Activated CD4-positive, alpha-beta T cell treated with anti-CD3 and anti-CD28 coated beads, Interleukin-2, amount 10 ng/mL, durations not matched to agents 7 days and 5 days (primary cell): ENCODE data around the gene ANGPTL8. TPM values are rescaled to one million over a fixed set of nuclear protein-coding genes. Genes with fewer than 3 reads are reported as not detected.

ENCODE experiments used
- CTCF ChIA-PET: fragments of 350-600 bp; sonication (Branson Sonifier 250); formaldehyde crosslinking; loops from one replicate; lab custom pipeline; 2021; ENCODE audit warnings: antibody characterized with exemption; lab: Charles Lee
- POLR2A ChIA-PET: fragments of 350-600 bp; sonication (Branson Sonifier 250); formaldehyde crosslinking; loops from one replicate; lab custom pipeline; 2021; ENCODE audit warnings: antibody characterized with exemption; lab: Charles Lee
- DNase-seq: peaks from one replicate; pipeline ENCODE4 v3.0.0-alpha.2; 2020
- H3K27ac Mint-ChIP-seq: one replicate; pipeline ENCODE4 v1.8.0; 2021; ENCODE audit warnings: mild to moderate bottlenecking, moderate library complexity, mixed read lengths
- H3K27me3 Mint-ChIP-seq: one replicate; pipeline ENCODE4 v1.8.0; 2021; ENCODE audit warnings: mixed read lengths
- H3K36me3 Mint-ChIP-seq: one replicate; pipeline ENCODE4 v1.8.0; 2021; ENCODE audit warnings: low read depth, mixed read lengths
- H3K4me1 Mint-ChIP-seq: one replicate; pipeline ENCODE4 v1.8.0; 2021; ENCODE audit warnings: mixed read lengths
- H3K4me3 Mint-ChIP-seq: one replicate; pipeline ENCODE4 v1.8.0; 2021; ENCODE audit warnings: mild to moderate bottlenecking, moderate library complexity, mixed read lengths
- H3K9me3 Mint-ChIP-seq: one replicate; pipeline ENCODE4 v1.8.0; 2021; ENCODE audit warnings: mixed read lengths
- total RNA-seq, 2 experiments: library from RNA; stranded (reverse); gene quantifications; one replicate each; pipeline ENCODE4 v1.2.3, GENCODE V29; 2021

Gene ANGPTL8, protein sequence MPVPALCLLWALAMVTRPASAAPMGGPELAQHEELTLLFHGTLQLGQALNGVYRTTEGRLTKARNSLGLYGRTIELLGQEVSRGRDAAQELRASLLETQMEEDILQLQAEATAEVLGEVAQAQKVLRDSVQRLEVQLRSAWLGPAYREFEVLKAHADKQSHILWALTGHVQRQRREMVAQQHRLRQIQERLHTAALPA
- not detected for total RNA-seq

DNA sequence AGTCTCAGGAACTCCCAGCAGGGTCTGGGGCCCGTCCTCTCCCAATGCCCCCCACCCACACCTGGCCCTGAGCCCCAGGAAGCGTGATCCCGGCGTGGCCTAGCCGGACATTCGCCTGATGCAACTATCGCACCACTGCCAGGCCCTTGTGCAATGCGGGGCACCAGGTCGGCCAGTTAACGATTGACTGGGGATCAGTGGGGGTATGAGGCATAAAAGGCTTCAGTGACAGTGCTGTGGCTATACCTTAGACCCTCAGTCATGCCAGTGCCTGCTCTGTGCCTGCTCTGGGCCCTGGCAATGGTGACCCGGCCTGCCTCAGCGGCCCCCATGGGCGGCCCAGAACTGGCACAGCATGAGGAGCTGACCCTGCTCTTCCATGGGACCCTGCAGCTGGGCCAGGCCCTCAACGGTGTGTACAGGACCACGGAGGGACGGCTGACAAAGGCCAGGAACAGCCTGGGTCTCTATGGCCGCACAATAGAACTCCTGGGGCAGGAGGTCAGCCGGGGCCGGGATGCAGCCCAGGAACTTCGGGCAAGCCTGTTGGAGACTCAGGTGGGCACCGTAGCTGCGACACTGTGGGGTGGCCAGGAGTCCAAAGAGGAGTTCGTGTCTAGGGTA is at the start of gene ANGPTL8:
ANGPTL8 (plus strand) TSS at position 243 of the 624 bp plus-strand sequence; CDS start at position 262, 19 bp downstream.
- H3K9me3 Mint-ChIP-seq, result peaks cover 4% of the 10 kb centered on the region
- H3K27me3 Mint-ChIP-seq, result peaks cover 14% of the 10 kb centered on the region
- H3K4me3 Mint-ChIP-seq, result no peak within 1 kb of the TSS
- no peaks in the 10 kb centered on the region for H3K4me1 Mint-ChIP-seq
- no peak within 1 kb of the TSS for H3K27ac Mint-ChIP-seq
- H3K36me3 Mint-ChIP-seq, result no peaks in the 10 kb centered on the region
- CTCF ChIA-PET, result no interaction called here
- POLR2A ChIA-PET, result no interaction called here
- no peak for DNase-seq

DNA sequence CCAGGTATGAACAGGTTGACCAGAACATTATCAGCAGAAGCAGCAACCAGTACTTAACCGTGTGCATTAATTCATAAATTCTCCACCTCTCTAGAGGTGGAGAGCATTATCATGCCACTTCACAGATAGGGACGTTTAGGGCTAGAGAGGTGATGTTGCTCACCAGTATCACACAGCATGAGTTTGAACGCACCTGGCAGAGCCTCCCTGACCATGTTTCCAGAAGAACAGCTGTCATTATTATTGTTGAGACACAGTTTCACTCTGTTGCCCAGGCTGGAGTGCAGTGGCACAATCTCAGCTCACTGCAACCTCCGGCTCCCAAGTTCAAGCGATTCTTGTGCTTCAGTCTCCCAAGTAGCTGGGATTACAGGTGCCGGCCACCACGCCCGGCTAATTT is 48.9 kb upstream of the ANGPTL8 start:
- Mint-ChIP-seq H3K9me3 (no peaks in the 10 kb centered on the region), H3K27me3 (peaks cover 3% of the 10 kb centered on the region), H3K4me1 (peaks cover 7% of the 10 kb centered on the region), H3K36me3 (no peaks in the 10 kb centered on the region), H3K27ac (no peak overlapping the region), H3K4me3 (no peak overlapping the region)
- POLR2A ChIA-PET, result no interaction called here
- CTCF ChIA-PET, result no interaction called here
- DNase-seq, result no peak

DNA sequence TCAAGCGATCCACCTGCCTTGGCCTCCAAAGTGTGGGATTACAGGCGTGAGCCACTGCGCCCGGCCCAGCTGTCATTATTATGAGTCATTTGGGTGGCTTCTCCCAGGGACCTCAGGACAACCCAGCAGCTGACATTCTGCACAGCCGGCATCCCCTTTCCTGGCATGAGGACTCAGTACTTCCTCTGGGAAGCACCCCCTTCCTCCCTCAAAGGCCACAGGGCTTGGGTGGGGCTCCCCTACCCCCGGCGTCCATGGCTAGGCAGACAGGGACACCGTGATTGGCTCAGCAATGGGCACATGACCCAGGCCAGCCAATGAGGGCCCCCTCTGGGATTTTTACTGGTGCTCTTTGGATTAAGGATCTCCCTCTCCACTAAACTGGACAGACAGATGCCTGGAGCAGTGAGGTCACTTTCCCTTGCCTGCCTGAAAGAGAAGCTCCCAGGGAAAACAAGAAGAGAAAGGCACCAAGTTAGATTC is 48.1 kb upstream of the ANGPTL8 start:
- ChIA-PET POLR2A (no interaction called here), CTCF (no interaction called here)
- Mint-ChIP-seq H3K4me1 (peaks cover 10% of the 10 kb centered on the region), H3K4me3 (no peak overlapping the region), H3K27ac (no peak overlapping the region), H3K9me3 (no peaks in the 10 kb centered on the region), H3K36me3 (no peaks in the 10 kb centered on the region), H3K27me3 (peaks cover 8% of the 10 kb centered on the region)
- no peak for DNase-seq

DNA sequence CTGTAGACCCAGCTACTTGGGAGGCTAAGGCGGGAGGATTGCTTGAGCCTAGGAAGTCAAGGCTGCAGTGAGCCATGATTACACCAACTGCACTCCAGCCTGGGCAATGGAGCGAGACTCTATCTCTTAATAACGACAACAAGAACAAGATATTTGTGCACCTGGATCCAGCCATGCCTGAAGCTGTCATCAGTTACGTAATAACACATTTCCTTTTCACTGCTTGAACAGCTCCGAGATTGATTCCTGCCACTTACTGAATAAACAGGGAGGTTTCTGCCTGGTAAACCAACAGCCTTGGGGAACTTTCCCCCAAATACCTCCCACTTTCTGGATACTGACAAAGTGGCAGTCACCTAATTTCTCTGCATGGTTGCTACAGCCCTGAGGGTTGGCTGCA is 47.5 kb upstream of the ANGPTL8 start:
- no peak overlapping the region for H3K4me3 Mint-ChIP-seq
- CTCF ChIA-PET, result no interaction called here
- no peak overlapping the region for H3K27ac Mint-ChIP-seq
- no peaks in the 10 kb centered on the region for H3K36me3 Mint-ChIP-seq
- no peaks in the 10 kb centered on the region for H3K9me3 Mint-ChIP-seq
- peaks cover 14% of the 10 kb centered on the region for H3K4me1 Mint-ChIP-seq
- POLR2A ChIA-PET, result no interaction called here
- H3K27me3 Mint-ChIP-seq, result peaks cover 9% of the 10 kb centered on the region
- DNase-seq, result no peak

DNA sequence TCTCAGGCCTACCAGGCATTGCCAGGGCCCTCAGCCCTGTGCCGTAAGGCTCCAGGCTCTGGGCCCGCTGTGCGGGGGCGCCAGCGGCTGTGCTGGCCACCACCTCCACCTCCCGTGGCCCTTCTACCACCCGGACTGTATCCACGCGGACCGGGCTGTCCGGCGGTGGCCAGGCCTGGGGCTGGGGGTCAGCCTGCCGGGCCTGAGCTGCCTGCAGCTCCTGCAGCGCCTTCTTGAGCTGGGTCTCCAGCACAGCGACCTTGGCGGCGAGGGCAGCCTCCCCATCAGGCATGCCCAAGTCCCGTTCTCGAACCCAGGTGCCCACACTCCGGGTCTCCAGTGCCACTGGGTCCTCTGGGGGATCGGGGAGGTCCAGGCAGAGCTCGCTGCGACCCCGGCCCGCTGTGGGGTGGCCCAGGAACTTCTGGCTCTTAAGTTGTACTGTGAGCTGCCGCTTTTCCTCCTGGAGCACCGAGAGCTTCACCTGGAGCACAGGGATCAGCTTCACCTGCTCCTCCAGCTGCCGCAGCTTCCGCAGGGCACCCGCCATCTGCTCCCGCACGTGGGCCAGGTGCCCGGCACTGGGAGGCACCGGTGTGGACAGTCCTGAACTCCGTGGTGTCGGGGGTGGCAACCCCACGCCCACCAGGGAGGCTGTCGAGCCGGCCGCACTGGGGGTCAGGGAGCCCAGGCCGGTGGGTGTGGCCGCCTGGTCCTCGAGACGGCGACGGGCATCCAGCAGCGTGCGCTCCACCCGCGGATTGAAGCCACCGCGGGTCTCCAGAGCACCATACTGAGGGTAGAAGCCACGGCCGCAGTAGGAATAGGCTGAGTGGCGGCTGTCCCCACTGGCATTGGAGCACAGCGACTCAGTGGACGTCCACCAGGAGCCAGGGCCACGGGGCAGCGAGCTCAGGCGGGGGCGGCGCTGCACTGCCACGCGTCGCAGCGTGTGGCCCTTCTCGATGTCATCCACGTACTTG is 46.2 kb upstream of the ANGPTL8 start:
- CTCF ChIA-PET, result interaction anchor here (0.5 to 1.6 kb wide), 2 partner anchors 31 to 37 kb away, joined by 4 read pairs; no protein-coding TSS in a partner anchor
- peaks cover 18% of the 10 kb centered on the region for H3K4me1 Mint-ChIP-seq
- peaks cover 13% of the 10 kb centered on the region for H3K27me3 Mint-ChIP-seq
- POLR2A ChIA-PET, result no interaction called here
- no peaks in the 10 kb centered on the region for H3K9me3 Mint-ChIP-seq
- H3K4me3 Mint-ChIP-seq, result no peak overlapping the region
- DNase-seq, result no peak
- H3K27ac Mint-ChIP-seq, result no peak overlapping the region
- no peaks in the 10 kb centered on the region for H3K36me3 Mint-ChIP-seq

GRCh38 chr19:11194173-11194572 is 45.2 kb upstream of the ANGPTL8 start:
- ChIA-PET POLR2A (interaction anchor here (0.7 kb wide), 1 partner anchor 162 kb away, joined by 3 read pairs; no protein-coding TSS in a partner anchor), CTCF (interaction anchor here (1.6 kb wide), 1 partner anchor 38 kb away, joined by 4 read pairs; no protein-coding TSS in a partner anchor)
- Mint-ChIP-seq H3K27me3 (peaks cover 17% of the 10 kb centered on the region), H3K9me3 (no peaks in the 10 kb centered on the region), H3K4me3 (no peak overlapping the region), H3K4me1 (peaks cover 18% of the 10 kb centered on the region), H3K36me3 (no peaks in the 10 kb centered on the region), H3K27ac (no peak overlapping the region)
- DNase-seq, result no peak

DNA sequence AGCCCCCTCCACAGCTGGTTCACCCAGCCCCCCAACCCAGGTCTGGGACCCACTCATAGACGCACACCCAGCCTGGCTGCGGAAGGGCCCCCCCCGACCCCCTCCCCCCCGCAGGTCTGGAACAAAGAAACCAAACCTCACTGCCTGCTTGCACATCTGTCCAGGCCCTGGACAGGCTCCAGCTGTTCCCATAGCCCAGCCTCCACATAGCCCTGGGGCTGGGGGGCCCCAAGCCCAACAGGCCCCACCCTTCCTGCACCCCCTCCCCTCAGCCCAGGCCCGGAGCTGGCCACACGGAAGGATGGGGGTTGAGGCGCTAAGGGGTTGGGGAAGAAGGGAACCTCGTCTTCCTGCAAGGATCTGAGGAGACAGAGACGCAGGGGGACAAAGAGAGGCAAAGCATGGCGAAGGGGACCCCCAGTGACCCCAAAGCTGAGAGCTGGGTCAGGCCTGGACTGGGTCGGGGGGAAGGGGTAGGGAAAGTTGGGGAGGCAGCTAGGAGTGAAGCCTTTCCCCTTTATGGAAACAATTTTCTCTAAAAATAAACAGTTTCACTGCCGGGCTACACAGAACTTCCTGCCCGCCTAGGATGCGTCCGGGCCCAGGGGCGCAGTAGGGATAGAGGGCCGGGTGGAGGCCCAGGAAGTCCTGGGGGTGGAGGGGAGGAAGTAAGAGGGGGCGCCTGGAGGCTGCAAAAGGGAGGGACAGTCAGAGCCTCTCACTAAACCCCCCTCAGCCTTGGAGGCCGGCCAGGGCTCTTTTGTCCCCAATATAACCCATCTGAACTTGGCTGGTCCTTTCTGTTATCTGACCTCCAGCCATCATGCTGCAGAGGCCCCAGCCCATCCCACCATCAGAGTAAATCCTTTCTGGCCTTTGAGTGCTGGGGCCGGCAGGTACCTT is 44.5 kb upstream of the ANGPTL8 start:
- no peak for DNase-seq
- Mint-ChIP-seq H3K27ac (no peak overlapping the region), H3K4me1 (peaks cover 18% of the 10 kb centered on the region), H3K36me3 (no peaks in the 10 kb centered on the region), H3K4me3 (no peak overlapping the region), H3K9me3 (no peaks in the 10 kb centered on the region), H3K27me3 (peaks cover 17% of the 10 kb centered on the region)
- CTCF ChIA-PET, result no interaction called here
- POLR2A ChIA-PET, result interaction anchor here (0.7 kb wide), 1 partner anchor 161 kb away, joined by 3 read pairs; no protein-coding TSS in a partner anchor

DNA sequence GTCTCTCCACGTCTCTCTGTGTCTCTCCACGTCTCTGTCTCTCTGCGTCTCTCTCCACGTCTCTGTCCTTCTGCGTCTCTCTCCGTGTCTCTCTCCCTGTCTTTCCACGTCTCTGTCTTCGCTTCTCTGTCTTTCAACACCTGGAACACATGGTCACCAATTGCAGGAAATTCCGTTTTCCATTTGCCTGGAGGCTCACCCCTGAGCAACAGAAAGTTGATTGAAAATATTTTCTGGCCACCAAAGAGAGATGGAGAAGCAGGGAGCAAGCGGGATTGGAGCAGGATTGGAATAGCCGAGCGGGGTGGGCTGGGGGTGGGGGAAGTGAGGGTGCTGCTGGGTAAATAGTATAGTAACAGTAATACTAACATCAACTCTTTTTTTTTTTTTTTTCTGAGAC is 43.7 kb upstream of the ANGPTL8 start:
- Mint-ChIP-seq H3K9me3 (no peaks in the 10 kb centered on the region), H3K4me3 (no peak overlapping the region), H3K27ac (peak overlapping the region; percentile 28), H3K27me3 (peaks cover 17% of the 10 kb centered on the region), H3K4me1 (peaks cover 18% of the 10 kb centered on the region), H3K36me3 (no peaks in the 10 kb centered on the region)
- no peak for DNase-seq
- CTCF ChIA-PET, result no interaction called here
- POLR2A ChIA-PET, result no interaction called here

DNA sequence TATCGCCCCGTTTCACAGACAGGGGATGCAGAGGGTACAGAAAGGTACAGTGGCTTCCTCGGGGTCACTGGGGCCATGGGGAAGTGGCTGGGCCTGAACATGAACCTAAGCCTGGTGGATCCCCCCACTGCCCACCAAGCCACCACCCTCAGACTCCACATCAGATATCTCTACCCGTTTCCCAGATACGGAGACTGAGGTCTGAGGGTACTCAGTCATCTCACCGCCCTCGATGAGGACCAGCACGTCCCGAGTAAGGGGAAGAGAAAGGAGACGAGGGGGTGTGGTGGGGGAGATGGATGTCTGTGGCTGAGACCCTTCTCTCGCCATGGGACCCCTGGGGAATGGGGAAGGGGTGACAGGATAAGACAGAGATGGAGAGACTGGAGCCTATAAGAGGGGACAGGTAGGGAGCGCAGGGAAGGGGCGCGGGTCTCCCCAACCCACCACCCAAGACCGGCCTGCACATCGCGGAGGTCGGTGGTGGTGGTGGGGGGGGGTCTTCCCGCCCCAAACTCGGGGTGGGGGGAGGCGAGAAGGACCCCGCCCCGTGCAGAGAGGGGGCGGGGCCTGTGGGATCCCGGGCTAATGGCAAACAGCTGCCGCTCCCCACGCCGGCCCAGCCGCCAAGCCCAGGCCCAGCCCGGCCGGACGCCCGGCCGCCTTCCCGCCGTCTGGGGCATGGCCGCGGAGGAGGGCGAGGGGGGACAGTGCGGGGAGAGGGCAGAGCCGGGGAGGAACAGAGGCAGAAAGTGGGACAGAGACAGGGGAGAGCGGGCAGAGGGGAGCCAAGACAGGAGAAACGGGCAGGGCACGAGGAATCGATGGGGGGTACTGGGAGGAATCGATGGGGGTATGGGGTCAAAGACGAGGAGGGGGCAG is 42.8 kb upstream of the ANGPTL8 start:
- POLR2A ChIA-PET, result no interaction called here
- no peak for DNase-seq

DNA sequence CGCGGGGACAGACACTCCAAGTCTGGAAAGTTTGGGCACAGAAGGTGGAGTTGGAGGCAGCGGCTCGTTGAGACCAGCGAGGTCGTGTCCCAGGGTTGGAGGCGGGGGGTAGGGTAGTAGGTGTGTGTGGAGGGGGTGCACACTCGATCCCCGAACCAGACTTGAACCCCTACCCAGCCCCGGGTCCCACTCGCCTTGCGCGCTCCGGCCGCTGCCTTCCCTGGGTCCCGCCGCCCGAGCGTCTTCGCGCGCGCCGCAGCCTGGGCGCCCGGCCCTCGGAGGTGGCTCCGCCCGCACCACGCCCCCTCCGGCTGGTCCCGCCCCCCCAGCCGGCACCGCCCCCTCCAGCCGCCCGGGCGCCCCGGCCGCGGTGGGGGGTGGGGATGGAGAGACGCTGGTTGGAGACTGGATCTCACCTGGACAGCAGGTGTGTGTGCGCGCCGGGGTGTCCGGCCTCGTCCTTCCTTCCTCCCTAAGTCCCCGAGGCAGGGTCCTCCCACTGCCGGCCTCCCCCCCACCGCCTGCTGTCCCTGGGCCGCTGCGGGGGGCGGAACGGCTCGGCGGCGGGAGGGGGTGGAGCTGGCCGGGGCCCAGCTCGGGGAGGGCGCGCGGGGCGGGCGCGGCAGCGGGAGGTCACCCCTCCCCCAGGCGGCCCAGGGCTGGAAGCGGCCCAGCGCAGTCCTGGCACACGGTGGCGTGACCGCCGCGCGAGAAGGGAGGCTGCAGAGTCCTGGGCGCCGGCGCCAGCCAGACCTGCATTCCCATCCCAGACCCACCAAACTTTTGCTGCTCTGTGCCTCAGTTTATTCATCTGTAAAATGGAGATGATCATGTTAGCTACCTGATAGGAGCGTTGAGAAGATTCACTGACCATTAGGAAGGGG is 41.9 kb upstream of the ANGPTL8 start, which contains the start of gene KANK2:
KANK2 (minus strand) TSS at position 255 of the 884 bp plus-strand sequence. CDS start 3,034 bp downstream, outside the sequence.
- H3K27me3 Mint-ChIP-seq, result peaks cover 17% of the 10 kb centered on the region
- H3K9me3 Mint-ChIP-seq, result no peaks in the 10 kb centered on the region
- H3K27ac Mint-ChIP-seq, result no peak within 1 kb of the TSS
- DNase-seq, result peak; percentile 64
- no peaks in the 10 kb centered on the region for H3K36me3 Mint-ChIP-seq
- ChIA-PET CTCF (interaction anchor here (1.6 kb wide), 1 partner anchor 72 kb away, joined by 4 read pairs; no protein-coding TSS in a partner anchor), POLR2A (no interaction called here)
- H3K4me3 Mint-ChIP-seq, result peak within 1 kb of the TSS; percentile 70
- H3K4me1 Mint-ChIP-seq, result peaks cover 18% of the 10 kb centered on the region

More for the DNA sequence above, 42.8 kb upstream of the ANGPTL8 start:
- Mint-ChIP-seq H3K36me3 (no peaks in the 10 kb centered on the region), H3K27ac (no peak overlapping the region), H3K27me3 (peaks cover 17% of the 10 kb centered on the region), H3K9me3 (no peaks in the 10 kb centered on the region), H3K4me1 (peaks cover 18% of the 10 kb centered on the region), H3K4me3 (peak overlapping the region; percentile 61)
- CTCF ChIA-PET, result interaction anchor here (1.6 kb wide), 1 partner anchor 71 kb away, joined by 4 read pairs; no protein-coding TSS in a partner anchor
